GM12892 (cell line): ENCODE results near the gene STRBP.
"Not testable (repeated sequence)": the region's sequence is repeated elsewhere in the genome, so short reads cannot be mapped to it uniquely, and the experiment has no call there.

Source experiments
- DNase-seq: peaks from one replicate; pipeline ENCODE4 v3.0.0; 2011; ENCODE audit not compliant: insufficient read length
- FAIRE-seq: peaks from 2 replicates; lab custom pipeline; 2011; peaks lifted over from hg19 to GRCh38; lab: Jason Lieb, UNC
- POLR2A ChIP-seq: IDR thresholded peaks from 2 replicates; pipeline ENCODE4 v1.6.1; 2011; ENCODE audit warnings: low read depth, low read length, control low read depth
- POLR2AphosphoS5 ChIP-seq: IDR thresholded peaks from 2 replicates; pipeline ENCODE4 v1.6.1; 2011; ENCODE audit warnings: low read depth, low read length, control low read depth
- TAF1 ChIP-seq: IDR thresholded peaks from 2 replicates; pipeline ENCODE4 v1.6.1; 2011; ENCODE audit warnings: low read depth, mild to moderate bottlenecking, control low read depth, low read length, borderline replicate concordance

Gene STRBP

GRCh38 chr9:123278361-123278760 is 10.0 kb upstream of the STRBP start:
- no peak for TF ChIP-seq TAF1
- no peak for TF ChIP-seq POLR2AphosphoS5
- no peak for TF ChIP-seq POLR2A
- no peak for FAIRE-seq
- no peak for DNase-seq

- TF ChIP-seq POLR2A: no peak
- no peak for TF ChIP-seq TAF1
- no peak for TF ChIP-seq POLR2AphosphoS5
- DNase-seq (no peak), FAIRE-seq (no peak)
Observed at GRCh38 chr9:123276551-123276950, 8.2 kb upstream of the STRBP start.

- FAIRE-seq, DNase-seq: not testable (repeated sequence)
Observed at GRCh38 chr9:123271133-123271532, 2.7 kb upstream of the STRBP start.

GRCh38 chr9:123269281-123269680 is 895 bp upstream of the STRBP start:
- FAIRE-seq: no peak
- no peak for DNase-seq
- TF ChIP-seq POLR2AphosphoS5 (no peak), POLR2A (no peak)

GRCh38 chr9:123268199-123268464 is 254 bp downstream of the STRBP start:
- FAIRE-seq: no peak
- no peak for TF ChIP-seq POLR2AphosphoS5
- no peak for TF ChIP-seq POLR2A
- no peak for TF ChIP-seq TAF1
- peak; percentile 34 for DNase-seq

DNA sequence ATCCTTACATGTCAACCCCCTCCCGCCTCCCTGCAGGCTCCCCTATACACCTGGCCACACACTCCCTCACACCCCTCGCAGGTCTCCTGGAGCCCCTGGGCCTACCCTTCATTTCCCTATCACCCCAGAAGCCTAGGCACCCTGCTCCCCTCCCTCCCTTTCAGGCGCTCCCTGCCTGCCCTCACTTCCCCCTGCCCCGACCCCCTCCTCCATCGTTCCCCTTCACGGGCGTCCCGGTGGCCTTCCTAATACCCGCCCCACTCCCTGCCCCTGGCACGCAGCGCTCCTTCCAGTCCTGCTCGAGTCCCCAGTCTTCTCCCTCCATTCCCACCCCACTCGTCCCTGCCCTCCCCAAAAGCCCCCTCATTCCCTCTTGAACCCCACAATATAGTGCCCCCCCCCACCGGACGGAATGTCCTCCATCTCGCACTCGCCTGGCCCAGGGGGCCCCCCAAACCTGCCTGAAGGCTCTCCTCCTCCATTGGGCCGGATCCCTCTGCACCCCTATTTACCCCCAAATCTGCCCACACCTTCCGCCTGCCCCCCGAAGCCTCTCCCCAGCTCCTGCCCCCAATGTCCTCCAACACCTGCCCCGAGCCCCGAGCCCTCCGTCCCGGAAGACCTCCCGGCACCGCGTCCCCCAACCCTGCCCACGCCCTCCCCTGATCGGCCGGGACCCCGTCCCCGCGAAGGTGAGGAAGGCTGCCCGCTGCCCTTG is 746 bp downstream of the STRBP start:
- TF ChIP-seq TAF1 (no peak), POLR2AphosphoS5 (no peak), POLR2A (no peak)
- FAIRE-seq (peak; percentile 9), DNase-seq (peak; percentile 23)

DNA sequence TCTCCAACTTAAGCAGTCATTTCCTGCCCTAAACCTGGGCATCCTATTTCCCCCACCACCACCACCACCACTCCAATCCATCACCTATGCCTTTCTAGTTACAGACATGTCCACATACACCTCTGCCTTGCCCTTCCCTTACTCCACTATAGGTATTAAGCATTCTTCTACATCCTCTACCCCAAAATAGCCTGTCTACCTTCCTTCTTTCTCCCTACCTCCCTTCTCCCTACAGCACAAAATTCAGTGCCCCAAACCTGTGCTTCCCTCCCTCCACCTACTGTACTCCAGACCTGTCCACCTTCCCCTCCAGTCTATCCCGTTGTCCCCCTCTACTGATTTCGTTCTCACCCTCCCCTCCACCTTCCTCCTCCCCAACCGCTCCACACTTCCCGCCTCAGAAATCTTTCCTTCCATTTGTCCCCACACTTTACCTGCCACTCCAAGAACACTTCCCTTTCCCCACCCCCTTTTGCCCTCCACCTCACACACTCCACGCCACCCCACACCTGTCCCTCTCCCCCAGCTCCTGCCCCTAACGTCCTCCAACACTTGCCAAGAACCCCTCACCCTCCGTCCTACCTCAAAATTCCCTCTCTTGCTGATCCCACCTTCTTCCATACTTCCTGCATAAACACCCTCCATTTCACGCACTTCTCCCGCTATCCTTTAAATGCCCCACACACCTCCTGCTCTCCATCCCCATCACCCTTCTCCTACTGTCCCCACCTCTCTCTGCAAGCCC is 1.6 kb downstream of the STRBP start:
- no peak for TF ChIP-seq TAF1
- no peak for TF ChIP-seq POLR2AphosphoS5
- no peak for TF ChIP-seq POLR2A
- FAIRE-seq (no peak), DNase-seq (no peak)

GRCh38 chr9:123265833-123266232 is 2.6 kb downstream of the STRBP start:
- DNase-seq (no peak), FAIRE-seq (no peak)
- TF ChIP-seq POLR2A (no peak), POLR2AphosphoS5 (no peak), TAF1 (no peak)

- no peak for TF ChIP-seq TAF1
- no peak for TF ChIP-seq POLR2A
- no peak for TF ChIP-seq POLR2AphosphoS5
Observed at GRCh38 chr9:123263227-123263626, 5.2 kb downstream of the STRBP start.

GRCh38 chr9:123262338-123262737 is 6.0 kb downstream of the STRBP start:
- FAIRE-seq: no peak
- TF ChIP-seq POLR2AphosphoS5: no peak
- no peak for TF ChIP-seq POLR2A
- TF ChIP-seq TAF1: no peak

More at GRCh38 chr9:123263227-123263626, 5.2 kb downstream of the STRBP start:
- FAIRE-seq (no peak), DNase-seq (no peak)

DNA sequence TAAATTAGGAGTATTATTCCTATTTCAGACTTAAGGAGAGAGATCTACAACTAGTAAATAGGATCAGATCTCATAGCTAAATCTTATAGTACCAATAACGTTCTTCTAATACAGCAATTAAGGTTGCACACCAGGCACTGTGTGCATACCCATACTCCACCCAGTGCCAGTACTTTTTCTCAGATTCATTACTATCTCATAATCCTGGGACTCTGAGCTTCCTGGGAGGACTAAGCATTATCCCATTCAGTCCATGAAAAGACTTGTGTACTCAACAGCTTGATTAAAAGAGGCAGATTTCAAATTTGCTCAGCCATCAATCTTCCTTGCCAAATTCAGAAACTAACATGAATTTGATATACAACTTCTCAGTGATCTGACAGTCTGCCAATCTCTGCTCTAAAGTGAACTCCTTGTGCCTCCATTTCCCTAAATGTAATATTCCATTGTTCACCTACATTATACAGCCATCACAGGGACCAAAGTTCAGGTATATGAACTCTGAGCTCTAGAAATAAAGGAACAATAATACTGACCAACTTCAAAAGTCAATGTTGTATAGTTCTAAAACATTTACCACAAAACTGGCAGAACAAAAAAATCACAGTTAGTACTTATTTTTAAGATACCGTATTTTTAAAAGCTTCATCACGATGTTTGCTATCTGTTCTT is 7.2 kb downstream of the STRBP start:
- TF ChIP-seq POLR2AphosphoS5: no peak
- TF ChIP-seq POLR2A: no peak
- TF ChIP-seq TAF1: no peak
- DNase-seq (no peak), FAIRE-seq (no peak)

More at GRCh38 chr9:123262338-123262737, 6.0 kb downstream of the STRBP start:
- DNase-seq: no peak

- TF ChIP-seq TAF1 (no peak), POLR2A (no peak), POLR2AphosphoS5 (no peak)
- no peak for DNase-seq
- FAIRE-seq: no peak
Observed at GRCh38 chr9:123260340-123260739, 8.0 kb downstream of the STRBP start.
